ENCODE measurements around the gene HIF3A. TPM values are rescaled to one million over a fixed set of nuclear protein-coding genes. Genes with fewer than 3 reads are reported as not detected.

HIF3A gene
- total RNA-seq, 1 experiment from 2014 or later, result not detected

DNA sequence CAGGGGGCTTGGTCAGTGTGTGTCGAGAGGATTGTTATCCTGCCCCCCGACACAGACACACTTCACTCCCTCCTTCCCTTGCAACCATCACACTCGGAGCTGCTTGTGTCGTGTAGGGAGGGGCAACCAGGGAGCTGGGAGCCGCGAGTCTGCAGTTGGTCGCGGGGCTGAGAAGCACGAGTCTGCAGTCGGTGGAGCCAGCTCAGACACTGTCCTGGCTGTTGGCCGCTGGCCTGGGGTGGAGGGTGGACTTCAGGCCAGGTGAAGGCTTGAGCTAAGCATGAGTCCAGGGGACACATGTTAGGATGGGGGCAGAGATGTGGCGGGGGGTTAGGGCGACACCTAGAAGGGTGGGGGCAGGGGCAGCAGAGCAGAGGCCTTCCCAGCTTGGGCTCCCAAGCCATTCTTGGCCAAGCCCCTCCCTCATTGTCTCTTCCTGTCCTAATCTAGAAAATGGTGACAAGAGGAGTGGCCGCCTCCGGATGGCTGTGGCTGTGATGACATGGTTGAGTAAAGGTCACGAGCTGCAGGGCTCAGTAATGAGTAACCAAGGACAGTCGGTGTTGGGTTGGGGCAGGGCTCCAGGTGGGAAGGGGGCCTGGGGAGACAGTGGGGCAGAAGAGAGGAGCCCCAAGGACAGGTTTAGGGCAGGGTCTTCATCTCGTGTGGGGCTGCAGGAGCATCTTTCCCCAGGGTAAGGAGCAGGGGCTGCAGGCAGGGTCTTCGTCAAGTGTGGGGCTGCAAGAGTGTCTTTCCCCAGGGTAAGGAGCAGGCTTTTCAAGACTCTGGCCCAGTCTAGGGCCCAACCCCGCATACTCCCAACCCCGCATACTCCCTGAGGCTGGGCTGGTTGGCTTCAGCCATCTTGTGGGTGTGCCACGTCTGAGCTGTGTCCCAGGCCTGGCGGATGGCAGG, 58.6 kb downstream of the HIF3A start:
- peaks cover 25% of the 10 kb centered on the region for H4K20me1 ChIP-seq (ENCODE audit: insufficient read depth)
- H3K9me2 ChIP-seq (ENCODE audit: insufficient read depth), result no peaks in the 10 kb centered on the region
- no peaks in the 10 kb centered on the region for H3K9me3 ChIP-seq (ENCODE audit: insufficient read depth, low read depth)
- peaks cover 24% of the 10 kb centered on the region for H3K79me2 ChIP-seq (ENCODE audit: low read depth)
- no peak overlapping the region for H3K4me3 ChIP-seq
- no peak overlapping the region for H3K4me2 ChIP-seq
- CTCF ChIA-PET, result no interaction called here
- H2AFZ ChIP-seq, result no peak overlapping the region
- no peaks in the 10 kb centered on the region for H3K27me3 ChIP-seq (ENCODE audit: insufficient read depth, low read depth)
- POLR2A ChIA-PET (ENCODE audit: unreplicated experiment), result interaction anchor here (0.5 to 0.6 kb wide), 2 partner anchors 93 to 669 kb away, joined by 3 to 6 read pairs; no protein-coding TSS in a partner anchor
- TF ChIP-seq EZH2 (IDR thresholded peaks at IDR 0.05; ENCODE audit: low read depth) (no peak), CTCF (conservative IDR thresholded peaks at IDR 0.05) (no peak)
- DNase-seq, result no peak
- peaks cover 25% of the 10 kb centered on the region for H3K36me3 ChIP-seq (ENCODE audit: low read depth)
- H3F3A ChIP-seq (ENCODE audit: insufficient read depth, low read depth), result 0 out of 2 replicates have a peak, but pooled peaks cover 17% of the 10 kb centered on the region
- BruUV-seq (replicated peaks), result no TSS peak
- intact Hi-C loops (cut with micrococcal nuclease; ENCODE audit: unreplicated experiment), result no loop called here
- H3K4me1 ChIP-seq (replicated peaks; ENCODE audit: insufficient read depth), result no peaks in the 10 kb centered on the region
- H3K27ac ChIP-seq, result no peak overlapping the region

- BruUV-seq (replicated peaks), result no TSS peak
- CTCF ChIA-PET, result no interaction called here
- peaks cover 19% of the 10 kb centered on the region for H4K20me1 ChIP-seq (ENCODE audit: insufficient read depth)
- H3F3A ChIP-seq (ENCODE audit: insufficient read depth, low read depth), result 0 out of 2 replicates have a peak, but pooled peaks cover 20% of the 10 kb centered on the region
- no peaks in the 10 kb centered on the region for H3K9me2 ChIP-seq (ENCODE audit: insufficient read depth)
- H2AFZ ChIP-seq, result no peak overlapping the region
- H3K4me3 ChIP-seq, result no peak overlapping the region
- DNase-seq, result no peak
- H3K4me1 ChIP-seq (replicated peaks; ENCODE audit: insufficient read depth), result no peaks in the 10 kb centered on the region
- peaks cover 20% of the 10 kb centered on the region for H3K79me2 ChIP-seq (ENCODE audit: low read depth)
- TF ChIP-seq EZH2 (IDR thresholded peaks at IDR 0.05; ENCODE audit: low read depth) (no peak), CTCF (conservative IDR thresholded peaks at IDR 0.05) (no peak)
- no peaks in the 10 kb centered on the region for H3K9me3 ChIP-seq (ENCODE audit: insufficient read depth, low read depth)
- intact Hi-C loops (cut with micrococcal nuclease; ENCODE audit: unreplicated experiment), result no loop called here
- H3K27me3 ChIP-seq (ENCODE audit: insufficient read depth, low read depth), result no peaks in the 10 kb centered on the region
- POLR2A ChIA-PET (ENCODE audit: unreplicated experiment), result no interaction called here
- H3K27ac ChIP-seq, result no peak overlapping the region
- no peak overlapping the region for H3K4me2 ChIP-seq
- peaks cover 25% of the 10 kb centered on the region for H3K36me3 ChIP-seq (ENCODE audit: low read depth)
Measured at GRCh38 chr19:46356149-46357055, 59.6 kb downstream of the HIF3A start.

GRCh38 chr19:46357846-46358583, 61.2 kb downstream of the HIF3A start:
- no peak for DNase-seq
- H3K36me3 ChIP-seq (ENCODE audit: low read depth), result peaks cover 25% of the 10 kb centered on the region
- intact Hi-C loops (cut with micrococcal nuclease; ENCODE audit: unreplicated experiment), result no loop called here
- no peaks in the 10 kb centered on the region for H3K9me2 ChIP-seq (ENCODE audit: insufficient read depth)
- H4K20me1 ChIP-seq (ENCODE audit: insufficient read depth), result peaks cover 24% of the 10 kb centered on the region; the same call in 1 of the 2 replicates
- no peak overlapping the region for H3K27ac ChIP-seq
- H3K9me3 ChIP-seq (ENCODE audit: insufficient read depth, low read depth), result no peaks in the 10 kb centered on the region
- TF ChIP-seq EZH2 (IDR thresholded peaks at IDR 0.05; ENCODE audit: low read depth) (no peak), CTCF (conservative IDR thresholded peaks at IDR 0.05) (no peak)
- no TSS peak for BruUV-seq (replicated peaks)
- H3K79me2 ChIP-seq (ENCODE audit: low read depth), result peaks cover 19% of the 10 kb centered on the region
- no peak overlapping the region for H3K4me3 ChIP-seq
- H3F3A ChIP-seq (ENCODE audit: insufficient read depth, low read depth), result peaks cover 24% of the 10 kb centered on the region; the same call in 1 of the 2 replicates
- POLR2A ChIA-PET (ENCODE audit: unreplicated experiment), result interaction anchor here (0.6 kb wide), 1 partner anchor 281 kb away, joined by 3 read pairs; no protein-coding TSS in a partner anchor
- H3K4me1 ChIP-seq (replicated peaks; ENCODE audit: insufficient read depth), result no peaks in the 10 kb centered on the region
- no peak overlapping the region for H2AFZ ChIP-seq
- H3K27me3 ChIP-seq (ENCODE audit: insufficient read depth, low read depth), result no peaks in the 10 kb centered on the region
- no peak overlapping the region for H3K4me2 ChIP-seq
- CTCF ChIA-PET, result no interaction called here

Measured in PC-9 (cell line).